Measurements from ENCODE around the gene SLC16A12. TPM values are rescaled to one million over a fixed set of nuclear protein-coding genes. Genes with fewer than 3 reads are reported as not detected.

Gene SLC16A12
- total RNA-seq, 1 donor from 2014 or later, result 0.21 TPM

GRCh38 chr10:89481662-89482061, 53.7 kb downstream of the SLC16A12 start:
- no peak overlapping the region for H3K4me3 Mint-ChIP-seq (ENCODE audit: unreplicated experiment)
- H3K27ac Mint-ChIP-seq (ENCODE audit: unreplicated experiment), result no peak overlapping the region
- no peak for TF ChIP-seq CTCF (IDR thresholded peaks at IDR 0.05; ENCODE audit: unreplicated experiment)
- no peak for DNase-seq (ENCODE audit: low spot score)
- no peaks in the 10 kb centered on the region for H3K9me3 Mint-ChIP-seq (ENCODE audit: unreplicated experiment)
- no peaks in the 10 kb centered on the region for H3K36me3 Mint-ChIP-seq (ENCODE audit: low read depth, unreplicated experiment)
- no peaks in the 10 kb centered on the region for H3K4me1 Mint-ChIP-seq (ENCODE audit: unreplicated experiment)
- H3K27me3 Mint-ChIP-seq (ENCODE audit: unreplicated experiment), result peaks cover 3% of the 10 kb centered on the region

- Mint-ChIP-seq H3K9me3 (ENCODE audit: unreplicated experiment) (no peaks in the 10 kb centered on the region), H3K36me3 (ENCODE audit: low read depth, unreplicated experiment) (no peaks in the 10 kb centered on the region), H3K4me3 (ENCODE audit: unreplicated experiment) (no peak overlapping the region), H3K4me1 (ENCODE audit: unreplicated experiment) (no peaks in the 10 kb centered on the region), H3K27ac (ENCODE audit: unreplicated experiment) (no peak overlapping the region), H3K27me3 (ENCODE audit: unreplicated experiment) (peaks cover 3% of the 10 kb centered on the region)
- no peak for DNase-seq (ENCODE audit: low spot score)
- TF ChIP-seq CTCF (IDR thresholded peaks at IDR 0.05; ENCODE audit: unreplicated experiment), result no peak
These were observed 55.5 kb downstream of the SLC16A12 start for GRCh38 chr10:89479771-89480446.

GRCh38 chr10:89478739-89479654, 56.4 kb downstream of the SLC16A12 start:
- no peak for DNase-seq (ENCODE audit: low spot score)
- Mint-ChIP-seq H3K27me3 (ENCODE audit: unreplicated experiment) (peaks cover 3% of the 10 kb centered on the region), H3K4me1 (ENCODE audit: unreplicated experiment) (no peaks in the 10 kb centered on the region), H3K4me3 (ENCODE audit: unreplicated experiment) (no peak overlapping the region), H3K36me3 (ENCODE audit: low read depth, unreplicated experiment) (no peaks in the 10 kb centered on the region), H3K9me3 (ENCODE audit: unreplicated experiment) (no peaks in the 10 kb centered on the region), H3K27ac (ENCODE audit: unreplicated experiment) (no peak overlapping the region)
- no peak for TF ChIP-seq CTCF (IDR thresholded peaks at IDR 0.05; ENCODE audit: unreplicated experiment)

DNA sequence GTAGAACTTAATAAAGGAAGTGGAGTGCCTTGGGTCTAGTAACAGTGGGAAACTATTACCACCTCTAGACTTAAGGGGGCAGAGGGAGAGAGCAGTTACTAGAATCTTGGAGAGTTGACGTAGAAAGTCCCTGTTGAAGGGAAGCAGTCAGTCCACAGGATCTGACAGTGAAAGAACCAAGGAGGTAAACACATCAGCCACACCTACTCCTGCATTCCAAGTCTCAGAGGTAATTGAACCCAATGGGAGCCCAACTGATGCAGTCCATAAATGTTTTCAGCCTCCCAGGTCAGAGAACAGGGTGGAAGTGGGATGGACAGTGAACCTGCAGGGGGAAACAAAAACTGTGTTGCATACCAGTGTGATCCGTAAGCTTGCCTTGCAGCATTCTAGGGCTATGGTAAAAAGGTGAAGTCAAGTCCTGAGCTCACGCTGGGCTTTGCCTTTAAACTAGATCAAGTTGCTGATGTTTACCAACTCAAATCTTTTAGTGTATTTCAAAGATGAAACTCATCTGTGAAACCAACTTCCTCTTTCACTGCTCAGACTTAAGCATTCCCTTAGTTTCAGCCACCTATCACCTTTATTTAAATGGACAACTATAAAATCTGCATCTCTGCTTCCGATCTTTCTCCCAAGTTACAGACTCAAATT, 57.2 kb downstream of the SLC16A12 start:
- TF ChIP-seq CTCF (IDR thresholded peaks at IDR 0.05; ENCODE audit: unreplicated experiment), result no peak
- Mint-ChIP-seq H3K27ac (ENCODE audit: unreplicated experiment) (no peak overlapping the region), H3K4me3 (ENCODE audit: unreplicated experiment) (no peak overlapping the region), H3K9me3 (ENCODE audit: unreplicated experiment) (no peaks in the 10 kb centered on the region), H3K36me3 (ENCODE audit: low read depth, unreplicated experiment) (no peaks in the 10 kb centered on the region), H3K27me3 (ENCODE audit: unreplicated experiment) (no peaks in the 10 kb centered on the region), H3K4me1 (ENCODE audit: unreplicated experiment) (no peaks in the 10 kb centered on the region)
- no peak for DNase-seq (ENCODE audit: low spot score)
